Measurements from ENCODE around the gene FAM120B.
"Not testable (repeated sequence)": the region's sequence is repeated elsewhere in the genome, so short reads cannot be mapped to it uniquely, and the experiment has no call there.

The FAM120B gene

GRCh38 chr6:170301184-170301583, 5.4 kb upstream of the FAM120B start:
- no peak for DNase-seq (ENCODE audit: low read depth)

- no peak for DNase-seq (ENCODE audit: low read depth)
Measured at GRCh38 chr6:170305805-170306323, 694 bp upstream of the FAM120B start.

GRCh38 chr6:170307080-170307545, 555 bp downstream of the FAM120B start:
- DNase-seq (ENCODE audit: low read depth): no peak

GRCh38 chr6:170308761-170309160, 2.2 kb downstream of the FAM120B start:
- no peak for DNase-seq (ENCODE audit: low read depth)

- DNase-seq (ENCODE audit: low read depth): no peak
Measured at GRCh38 chr6:170311696-170312095, 5.1 kb downstream of the FAM120B start.

- no peak for DNase-seq (ENCODE audit: low read depth)
Measured at GRCh38 chr6:170312876-170313275, 6.3 kb downstream of the FAM120B start.

- no peak for DNase-seq (ENCODE audit: low read depth)
Measured at GRCh38 chr6:170313716-170314295, 7.2 kb downstream of the FAM120B start.

- no peak for DNase-seq (ENCODE audit: low read depth)
Measured at GRCh38 chr6:170314983-170315382, 8.4 kb downstream of the FAM120B start.

GRCh38 chr6:170316071-170316470, 9.5 kb downstream of the FAM120B start:
- no peak for DNase-seq (ENCODE audit: low read depth)

GRCh38 chr6:170317076-170317475, 10.5 kb downstream of the FAM120B start:
- no peak for DNase-seq (ENCODE audit: low read depth)

GRCh38 chr6:170317718-170318117, 11.2 kb downstream of the FAM120B start:
- no peak for DNase-seq (ENCODE audit: low read depth)

GRCh38 chr6:170329321-170329720, 22.8 kb downstream of the FAM120B start:
- no peak for DNase-seq (ENCODE audit: low read depth)

- DNase-seq (ENCODE audit: low read depth): not testable (repeated sequence)
Measured at GRCh38 chr6:170335199-170335598, 28.6 kb downstream of the FAM120B start.

- no peak for DNase-seq (ENCODE audit: low read depth)
Measured at GRCh38 chr6:170344631-170345576, 38.3 kb downstream of the FAM120B start.

- no peak for DNase-seq (ENCODE audit: low read depth)
Measured at GRCh38 chr6:170345662-170346061, 39.1 kb downstream of the FAM120B start.

- DNase-seq (ENCODE audit: low read depth): no peak
Measured at GRCh38 chr6:170346649-170347048, 40.1 kb downstream of the FAM120B start.

GRCh38 chr6:170347091-170347490, 40.5 kb downstream of the FAM120B start:
- no peak for DNase-seq (ENCODE audit: low read depth)

GRCh38 chr6:170347975-170348374, 41.4 kb downstream of the FAM120B start:
- no peak for DNase-seq (ENCODE audit: low read depth)

- not testable (repeated sequence) for DNase-seq (ENCODE audit: low read depth)
Measured at GRCh38 chr6:170351456-170351855, 44.9 kb downstream of the FAM120B start.

- not testable (repeated sequence) for DNase-seq (ENCODE audit: low read depth)
Measured at GRCh38 chr6:170355190-170355589, 48.6 kb downstream of the FAM120B start.

- no peak for DNase-seq (ENCODE audit: low read depth)
Measured at GRCh38 chr6:170355661-170356060, 49.1 kb downstream of the FAM120B start.

- DNase-seq (ENCODE audit: low read depth): no peak
Measured at GRCh38 chr6:170357812-170358211, 51.3 kb downstream of the FAM120B start.

GRCh38 chr6:170358496-170358895, 51.9 kb downstream of the FAM120B start:
- no peak for DNase-seq (ENCODE audit: low read depth)
